ENCODE measurements around the gene SEMA3A.

SEMA3A gene

GRCh38 chr7:84195295-84196060, 889 bp upstream of the SEMA3A start:
- no peak for DNase-seq

- DNase-seq, result no peak
These were observed 842 bp downstream of the SEMA3A start for GRCh38 chr7:84193747-84194146.

- no peak for DNase-seq
These were observed 2.7 kb downstream of the SEMA3A start for GRCh38 chr7:84191842-84192241.

GRCh38 chr7:84191261-84191660, 3.3 kb downstream of the SEMA3A start:
- no peak for DNase-seq

GRCh38 chr7:84190016-84190705, 4.4 kb downstream of the SEMA3A start:
- DNase-seq, result no peak

- DNase-seq, result no peak
These were observed 5.7 kb downstream of the SEMA3A start for GRCh38 chr7:84188786-84189405.

GRCh38 chr7:84187813-84188510, 6.6 kb downstream of the SEMA3A start:
- DNase-seq, result no peak

GRCh38 chr7:84187087-84187805, 7.3 kb downstream of the SEMA3A start:
- no peak for DNase-seq

GRCh38 chr7:84183741-84184140, 10.8 kb downstream of the SEMA3A start:
- no peak for DNase-seq

GRCh38 chr7:84182301-84182700, 12.3 kb downstream of the SEMA3A start:
- no peak for DNase-seq

GRCh38 chr7:84181628-84182027, 13.0 kb downstream of the SEMA3A start:
- DNase-seq, result no peak

GRCh38 chr7:84177758-84178412, 16.7 kb downstream of the SEMA3A start:
- no peak for DNase-seq

GRCh38 chr7:84176716-84177115, 17.9 kb downstream of the SEMA3A start:
- DNase-seq, result no peak

- DNase-seq, result no peak
These were observed 19.1 kb downstream of the SEMA3A start for GRCh38 chr7:84175461-84175860.

GRCh38 chr7:84170646-84171045, 23.9 kb downstream of the SEMA3A start:
- no peak for DNase-seq

- no peak for DNase-seq
These were observed 32.0 kb downstream of the SEMA3A start for GRCh38 chr7:84162584-84162983.

GRCh38 chr7:84162125-84162524, 32.5 kb downstream of the SEMA3A start:
- no peak for DNase-seq

GRCh38 chr7:84161398-84161797, 33.2 kb downstream of the SEMA3A start:
- DNase-seq, result no peak

GRCh38 chr7:84159435-84159834, 35.2 kb downstream of the SEMA3A start:
- peak; percentile 59 for DNase-seq

GRCh38 chr7:84157171-84157570, 37.4 kb downstream of the SEMA3A start:
- DNase-seq, result no peak

- DNase-seq, result no peak
These were observed 39.4 kb downstream of the SEMA3A start for GRCh38 chr7:84154991-84155781.
